Activated gamma-delta T cell treated with Interleukin-2 at 50 U/mL for 16 hours (primary cell): ENCODE results near the gene ADGRE1.
"Not testable (repeated sequence)": the region's sequence is repeated elsewhere in the genome, so short reads cannot be mapped to it uniquely, and the experiment has no call there.

Experiments
- DNase-seq: peaks from one replicate; pipeline ENCODE4 v3.0.0-alpha.2; 2020

ADGRE1 gene

DNA sequence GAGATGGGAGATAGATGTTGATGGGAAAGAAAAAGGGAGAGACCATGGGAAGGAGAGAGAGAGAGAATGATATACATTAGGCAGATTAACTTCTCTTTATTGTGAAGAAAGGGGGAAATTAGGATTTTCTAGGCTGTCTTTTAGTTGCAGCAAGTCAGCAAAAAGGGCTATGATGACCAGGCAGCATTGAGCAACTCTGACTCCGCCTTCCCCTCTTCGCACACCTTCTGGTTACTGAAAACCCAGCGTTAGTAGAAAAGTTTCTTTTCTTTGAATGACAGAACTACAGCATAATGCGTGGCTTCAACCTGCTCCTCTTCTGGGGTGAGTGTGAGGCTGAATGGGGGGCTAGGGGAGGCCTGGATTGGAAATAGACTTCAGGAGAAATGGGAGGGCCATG lies at the start of gene ADGRE1:
ADGRE1 (plus strand) TSS at position 264 of the 400 bp plus-strand sequence; CDS start at position 294, 30 bp downstream.
- DNase-seq, result no peak

DNA sequence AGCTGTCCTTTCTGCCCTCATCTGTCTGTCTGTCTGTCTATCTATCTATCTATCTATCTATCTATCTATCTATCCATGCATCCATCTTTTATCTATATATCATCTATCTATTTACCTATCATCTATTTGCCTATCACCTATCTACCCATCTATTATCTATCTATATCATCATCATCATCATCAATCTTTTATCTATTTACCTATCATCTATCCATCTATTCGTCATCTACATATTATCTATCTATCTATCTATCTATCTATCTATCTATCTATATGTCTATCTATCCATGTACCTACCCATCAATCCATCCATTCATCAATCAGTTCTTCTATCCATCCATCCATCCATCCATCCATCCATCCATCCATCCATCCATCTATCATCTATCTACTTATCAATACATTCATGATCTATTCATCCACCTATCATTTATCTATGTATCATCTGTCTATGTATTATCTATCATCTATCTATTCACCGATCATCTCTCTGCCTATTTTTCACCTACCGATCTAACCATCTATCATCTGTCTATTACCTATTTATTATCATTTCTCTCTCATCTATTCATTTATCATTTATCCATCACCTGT lies 49.2 kb upstream of the ADGRE1 start:
- no peak for DNase-seq

DNA sequence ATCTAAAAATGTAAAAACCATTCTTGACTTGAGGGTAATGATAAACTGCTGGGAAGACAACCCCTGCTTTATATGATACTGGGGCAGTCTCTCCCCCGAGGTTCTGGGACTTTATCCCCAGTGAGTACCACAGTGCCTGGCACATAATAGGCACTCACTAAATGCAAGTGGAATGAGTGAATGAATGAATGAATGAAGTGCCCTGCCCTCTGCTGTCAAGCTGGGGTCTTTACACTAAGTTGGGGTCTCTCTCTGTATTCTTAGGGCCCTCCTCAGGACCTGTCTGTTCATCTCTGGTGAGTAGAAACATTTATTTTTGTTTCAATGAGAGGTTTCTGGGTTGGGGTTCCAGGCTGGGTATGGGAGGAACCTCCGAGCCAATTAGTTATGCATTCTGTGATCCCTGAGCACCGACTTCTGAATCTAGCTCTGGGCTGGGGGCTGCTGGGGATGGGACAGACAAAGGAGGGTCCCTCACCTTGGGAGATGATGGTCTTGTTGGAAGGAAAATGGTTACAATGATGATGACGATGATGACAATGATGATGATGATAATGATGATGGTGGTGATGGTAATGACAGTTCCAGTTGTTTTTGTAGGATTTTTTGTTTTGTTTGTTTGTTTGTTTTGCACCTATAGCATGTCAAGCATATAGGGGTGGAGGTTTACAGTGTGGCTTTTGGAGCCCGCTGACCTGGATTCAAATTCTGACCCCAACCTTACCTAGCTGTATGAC lies 44.3 kb upstream of the ADGRE1 start:
- DNase-seq, result no peak

GRCh38 chr19:6847828-6848200 lies 39.6 kb upstream of the ADGRE1 start:
- no peak for DNase-seq

GRCh38 chr19:6848986-6849385 lies 38.4 kb upstream of the ADGRE1 start:
- no peak for DNase-seq

DNA sequence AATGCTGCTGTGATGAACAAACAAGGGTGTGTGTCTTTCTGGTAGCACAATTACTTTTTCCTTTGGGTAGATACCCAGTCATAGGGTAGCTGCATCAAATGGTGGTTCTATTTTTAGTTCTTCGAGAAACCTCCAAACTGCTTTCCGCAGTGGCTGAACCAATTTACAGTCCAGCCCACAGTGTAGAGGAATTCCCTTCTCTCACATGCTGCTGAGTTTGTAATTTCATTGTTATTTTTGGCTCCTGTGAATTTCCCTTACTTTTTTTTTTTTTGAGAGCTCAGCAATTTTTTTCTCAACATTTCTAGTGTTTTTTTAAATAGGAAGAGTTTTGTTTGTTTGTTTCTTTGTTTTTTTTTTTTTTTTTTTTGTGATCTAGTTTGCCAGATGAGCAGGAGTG lies 37.5 kb upstream of the ADGRE1 start:
- no peak for DNase-seq

DNA sequence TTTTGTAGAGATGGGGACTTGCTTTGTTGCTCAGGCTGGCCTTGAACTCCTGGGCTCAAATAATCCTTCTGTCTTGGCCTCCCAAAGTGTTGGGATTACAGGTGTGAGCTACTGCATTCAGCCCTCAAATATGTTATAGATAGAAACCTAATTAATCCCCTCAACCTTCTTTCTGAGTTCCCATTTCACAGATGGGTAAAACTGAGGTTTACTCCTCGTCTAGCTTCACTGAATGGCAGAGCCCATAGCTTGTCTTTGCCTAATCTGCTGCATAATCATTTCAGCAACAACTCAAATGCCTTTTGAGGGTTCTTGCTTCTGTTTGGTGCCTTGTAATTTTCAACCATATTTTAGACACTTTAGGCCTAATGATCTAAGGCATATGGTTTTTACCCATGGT lies 36.0 kb upstream of the ADGRE1 start:
- DNase-seq, result no peak

DNA sequence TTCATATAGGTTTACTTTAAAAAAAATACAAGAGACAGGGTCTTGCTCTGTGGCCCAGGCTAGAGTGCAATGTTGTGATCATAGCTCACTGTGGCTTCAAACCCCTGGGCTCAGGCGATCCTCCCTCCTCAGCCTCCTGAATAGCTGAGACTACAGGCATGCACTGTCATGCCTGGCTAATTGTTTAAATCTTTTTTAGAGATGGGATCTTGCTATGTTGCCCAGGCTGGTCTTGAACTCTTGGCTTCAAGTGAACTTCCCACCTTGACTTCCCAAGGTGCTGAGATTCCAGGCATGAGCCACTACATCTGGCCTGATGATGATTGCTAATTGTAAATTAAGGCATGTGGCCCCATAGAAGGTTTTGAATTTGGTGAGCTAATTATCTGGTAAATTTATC lies 35.4 kb upstream of the ADGRE1 start:
- no peak for DNase-seq

DNA sequence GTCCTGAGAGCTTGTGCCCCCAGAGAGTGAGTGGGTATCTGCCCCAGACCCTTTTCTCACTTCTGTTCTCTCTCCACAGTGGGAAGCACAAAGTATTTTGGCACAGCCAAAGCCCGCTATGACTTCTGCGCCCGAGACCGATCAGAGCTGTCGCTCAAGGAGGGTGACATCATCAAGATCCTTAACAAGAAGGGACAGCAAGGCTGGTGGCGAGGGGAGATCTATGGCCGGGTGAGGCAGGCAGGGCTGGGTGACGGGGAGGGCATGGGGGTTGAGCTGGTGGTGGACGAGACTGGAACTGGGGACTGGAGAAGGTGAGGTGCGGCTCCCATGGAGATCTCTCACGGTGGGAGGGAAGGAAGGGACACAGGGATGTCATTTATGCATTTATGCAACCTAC lies 33.5 kb upstream of the ADGRE1 start:
- DNase-seq, result no peak

DNA sequence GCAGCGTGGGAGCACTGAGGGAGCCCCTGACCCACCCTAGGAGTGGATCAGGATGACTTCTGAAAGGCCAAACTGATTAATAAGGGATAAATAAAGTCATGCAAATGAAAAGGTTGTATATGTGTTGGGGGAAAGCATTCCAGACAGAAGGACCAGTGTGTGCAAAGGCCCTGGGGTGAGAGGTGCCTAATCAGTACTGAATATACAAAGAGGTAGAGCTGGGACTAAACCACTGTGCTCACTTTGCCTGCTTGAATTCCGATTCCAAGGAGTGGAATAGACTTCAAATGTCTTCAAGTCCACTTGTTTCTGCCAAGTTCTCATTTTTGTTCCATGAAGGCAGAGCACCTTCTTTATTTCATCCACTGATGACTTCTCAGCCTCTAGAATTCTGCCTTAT lies 32.6 kb upstream of the ADGRE1 start:
- no peak for DNase-seq

GRCh38 chr19:6856749-6857372 lies 30.5 kb upstream of the ADGRE1 start:
- DNase-seq, result no peak

GRCh38 chr19:6861683-6862286 lies 25.6 kb upstream of the ADGRE1 start:
- peak; percentile 8 for DNase-seq

GRCh38 chr19:6862673-6863078 lies 24.7 kb upstream of the ADGRE1 start:
- peak; percentile 90 for DNase-seq

DNA sequence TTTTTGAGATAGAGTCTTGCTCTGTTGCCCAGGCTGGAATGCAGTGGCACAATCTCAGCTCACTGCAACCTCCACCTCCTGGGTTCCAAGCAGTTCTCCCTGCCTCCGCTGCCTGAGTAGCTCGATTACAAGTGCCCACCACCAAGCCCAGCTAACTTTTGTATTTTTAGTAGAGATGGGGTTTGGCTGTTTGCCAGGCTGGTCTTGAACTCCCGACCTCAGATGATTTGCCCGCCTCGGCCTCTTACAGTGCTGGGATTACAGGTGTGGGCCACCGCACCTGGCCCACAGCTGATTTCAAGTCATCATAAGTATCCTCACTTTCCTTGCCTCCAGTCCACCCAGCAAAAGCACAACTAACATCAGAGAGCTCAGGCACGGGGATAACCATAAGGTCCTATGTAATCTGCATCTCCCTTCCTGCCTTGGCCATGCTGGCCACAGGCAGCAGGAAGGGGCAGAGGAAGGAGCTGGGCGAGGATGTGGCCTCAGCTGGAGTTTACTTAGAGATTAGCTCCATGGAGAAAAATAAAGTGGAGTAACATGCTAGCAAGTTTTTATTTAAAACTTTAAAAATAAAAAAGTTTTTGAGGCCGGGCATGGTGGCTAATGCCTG lies 22.9 kb upstream of the ADGRE1 start:
- DNase-seq, result no peak

- no peak for DNase-seq
These were observed 21.5 kb upstream of the ADGRE1 start for GRCh38 chr19:6865849-6866248.

GRCh38 chr19:6866741-6867151 lies 20.6 kb upstream of the ADGRE1 start:
- no peak for DNase-seq

- no peak for DNase-seq
These were observed 19.0 kb upstream of the ADGRE1 start for GRCh38 chr19:6868351-6868750.

- not testable (repeated sequence) for DNase-seq
These were observed 18.1 kb upstream of the ADGRE1 start for GRCh38 chr19:6869151-6869882.

- DNase-seq, result no peak
These were observed 13.5 kb upstream of the ADGRE1 start for GRCh38 chr19:6873708-6874431.

DNA sequence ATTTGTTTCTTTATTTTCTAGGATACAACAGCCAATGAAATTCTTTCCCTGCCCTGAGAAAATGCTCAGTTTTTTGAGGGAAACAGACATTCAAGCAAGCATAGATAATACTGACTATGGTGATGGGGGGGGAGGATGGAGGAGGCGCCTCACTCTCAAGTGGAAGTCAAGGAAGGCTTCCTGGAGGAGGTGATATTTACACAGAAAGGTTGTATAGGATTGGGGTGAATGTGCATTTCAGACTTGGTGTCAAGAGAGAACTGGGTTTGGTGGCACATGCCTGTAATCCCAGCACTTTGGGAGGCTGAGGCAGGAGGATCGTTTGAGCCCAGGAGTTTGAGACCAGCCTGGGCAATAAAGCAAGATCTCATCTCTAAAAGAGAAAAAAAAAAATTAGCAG lies 12.2 kb upstream of the ADGRE1 start:
- no peak for DNase-seq

GRCh38 chr19:6876748-6877147 lies 10.6 kb upstream of the ADGRE1 start:
- no peak for DNase-seq

- DNase-seq, result no peak
These were observed 9.6 kb upstream of the ADGRE1 start for GRCh38 chr19:6877766-6878165.
